UCSD-AML1 (cell line): ENCODE data around the gene FBLIM1.
A peak's percentile ranks its signal among the peaks of the same experiment; 100 is the strongest.

Source experiments
- DNase-seq: peaks from one replicate; lab custom pipeline; 2025; ENCODE audit not compliant: unreplicated experiment; lab: John Stamatoyannopoulos, UW

The FBLIM1 gene

GRCh38 chr1:15765495-15766194 lies 7.0 kb downstream of the FBLIM1 start:
- no peak for DNase-seq

GRCh38 chr1:15767941-15768340 lies 9.3 kb downstream of the FBLIM1 start:
- no peak for DNase-seq

- DNase-seq = no peak
These were observed 9.8 kb downstream of the FBLIM1 start for GRCh38 chr1:15768388-15768787.

GRCh38 chr1:15770313-15770962 lies 11.8 kb downstream of the FBLIM1 start:
- no peak for DNase-seq

- DNase-seq = no peak
These were observed 13.4 kb downstream of the FBLIM1 start for GRCh38 chr1:15771836-15772515.

- DNase-seq = no peak
These were observed 17.1 kb downstream of the FBLIM1 start for GRCh38 chr1:15775706-15776105.

- DNase-seq = no peak
These were observed 19.5 kb downstream of the FBLIM1 start for GRCh38 chr1:15777909-15778707.

- no peak for DNase-seq
These were observed 27.1 kb downstream of the FBLIM1 start for GRCh38 chr1:15785683-15786082.

- no peak for DNase-seq
These were observed 28.0 kb downstream of the FBLIM1 start for GRCh38 chr1:15786581-15786980.

- DNase-seq = no peak
These were observed 30.2 kb downstream of the FBLIM1 start for GRCh38 chr1:15788624-15789301.

- DNase-seq = no peak
These were observed 37.5 kb downstream of the FBLIM1 start for GRCh38 chr1:15796086-15796462.

GRCh38 chr1:15797614-15798390 lies 39.2 kb downstream of the FBLIM1 start:
- DNase-seq = no peak

- DNase-seq = no peak
These were observed 40.6 kb downstream of the FBLIM1 start for GRCh38 chr1:15799004-15799867.

- no peak for DNase-seq
These were observed 41.6 kb downstream of the FBLIM1 start for GRCh38 chr1:15799928-15800835.

- peak; percentile 20 for DNase-seq
These were observed 43.8 kb downstream of the FBLIM1 start for GRCh38 chr1:15802234-15802965.

- DNase-seq = no peak
These were observed 44.8 kb downstream of the FBLIM1 start for GRCh38 chr1:15803380-15803779.

GRCh38 chr1:15804060-15804459 lies 45.5 kb downstream of the FBLIM1 start:
- DNase-seq = no peak
